NT2/D1 (cell line): ENCODE data around the gene FAM234B.

Experiments used
- SUZ12 ChIP-seq: IDR thresholded peaks from 2 replicates; pipeline ENCODE4 v1.6.1; 2011; ENCODE audit not compliant: insufficient read length, insufficient read depth; ENCODE audit errors: extremely low read depth
- YY1 ChIP-seq: IDR thresholded peaks from 2 replicates; pipeline ENCODE4 v1.6.1; 2011; ENCODE audit not compliant: insufficient read length, insufficient read depth
- ZNF274 ChIP-seq: IDR thresholded peaks from 2 replicates; pipeline ENCODE4 v1.6.1; 2011; ENCODE audit warnings: mild to moderate bottlenecking, low read depth, low read length

DNA sequence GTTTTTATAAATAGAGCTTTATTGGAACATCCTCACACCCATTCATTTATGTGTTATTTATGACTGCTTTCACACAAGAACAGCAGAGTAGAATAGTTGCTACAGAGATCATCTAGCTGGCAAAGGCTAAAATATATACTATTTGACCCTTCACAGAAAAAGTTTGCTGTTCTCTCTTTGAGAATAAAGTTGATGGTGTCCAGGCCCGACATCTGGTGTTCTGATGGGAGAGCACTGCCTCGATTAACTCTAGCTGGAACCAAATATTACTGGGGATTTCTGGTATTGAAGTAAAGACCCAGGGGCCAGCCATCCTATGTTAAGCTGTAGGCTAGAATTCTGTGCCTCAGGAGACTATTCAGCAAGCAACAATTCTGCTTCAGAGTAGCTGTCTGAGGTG, 21.8 kb downstream of the FAM234B start:
- TF ChIP-seq SUZ12: no peak
- no peak for TF ChIP-seq ZNF274
- no peak for TF ChIP-seq YY1
